ENCODE measurements around the gene TBP. TPM values are rescaled to one million over a fixed set of nuclear protein-coding genes. Genes with fewer than 3 reads are reported as not detected.

Gene TBP
- total RNA-seq (2014; rRNA removed) (12.8 and 15.7 TPM in 2 replicates), Bru-seq, nascent RNA (percentile 77 among the genes with signal in this experiment), BruChase-seq, experiment 1, labeled RNA remaining after a 6-hour chase (percentile 72 among the genes with signal in this experiment), BruChase-seq, experiment 2, labeled RNA remaining after a 2-hour chase (percentile 80 among the genes with signal in this experiment)
- long read RNA-seq, transcript TBP-202 (8 exons, 1,903 nt), result major isoform, 10 of 27 reads
- long read RNA-seq, transcript TBP-201 (8 exons, 1,861 nt), result minor isoform, 5 of 27 reads
- long read RNA-seq, partial matches to known transcripts, result 9 of 27 reads
- long read RNA-seq, other reads (novel, unspliced or antisense), result 3 of 27 reads

DNA sequence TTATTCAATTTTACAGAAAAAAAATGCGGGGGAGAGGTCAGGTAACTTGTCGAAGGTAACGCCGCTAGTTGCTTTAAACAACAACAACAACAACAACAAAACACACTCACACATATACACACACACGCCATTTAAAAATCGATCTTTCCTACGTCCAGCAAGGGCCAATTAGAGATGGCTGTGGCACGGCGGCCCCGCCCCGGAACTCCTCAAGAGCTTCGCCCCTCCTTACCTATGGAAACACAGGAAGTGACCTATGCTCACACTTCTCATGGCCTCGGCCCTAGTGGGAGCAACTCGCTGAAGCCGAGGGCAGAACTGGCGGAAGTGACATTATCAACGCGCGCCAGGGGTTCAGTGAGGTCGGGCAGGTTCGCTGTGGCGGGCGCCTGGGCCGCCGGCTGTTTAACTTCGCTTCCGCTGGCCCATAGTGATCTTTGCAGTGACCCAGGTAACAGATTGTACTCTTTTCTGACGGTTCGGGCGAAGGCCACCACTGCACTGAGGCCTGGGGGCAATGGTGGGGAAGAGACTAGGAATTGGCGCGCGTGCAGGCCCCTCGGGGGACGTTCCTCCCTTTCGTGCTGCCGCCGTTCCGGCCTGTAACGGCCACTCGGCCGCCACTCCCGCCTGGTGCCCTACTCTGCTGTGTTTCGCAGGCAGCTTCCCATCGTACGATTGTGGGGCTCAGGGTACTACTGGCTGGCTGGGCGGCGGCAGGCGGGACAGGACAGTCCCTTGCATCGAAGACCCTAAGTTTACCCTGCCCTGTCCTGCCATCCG lies at the start of gene TBP:
TSS of gene TBP (plus strand) at position 357 of the 783 bp plus-strand sequence. CDS start 2,661 bp downstream, outside the sequence.
- no peaks in the 10 kb centered on the region for H3F3A ChIP-seq (ENCODE audit: low read length, unreplicated experiment)
- TF ChIP-seq EZH2phosphoT487 (IDR thresholded peaks at IDR 0.05; ENCODE audit: borderline replicate concordance, low read length) (no peak), EZH2 (IDR thresholded peaks at IDR 0.05; ENCODE audit: low read length, unreplicated experiment) (no peak)
- TF ChIP-seq, protein P1, sequence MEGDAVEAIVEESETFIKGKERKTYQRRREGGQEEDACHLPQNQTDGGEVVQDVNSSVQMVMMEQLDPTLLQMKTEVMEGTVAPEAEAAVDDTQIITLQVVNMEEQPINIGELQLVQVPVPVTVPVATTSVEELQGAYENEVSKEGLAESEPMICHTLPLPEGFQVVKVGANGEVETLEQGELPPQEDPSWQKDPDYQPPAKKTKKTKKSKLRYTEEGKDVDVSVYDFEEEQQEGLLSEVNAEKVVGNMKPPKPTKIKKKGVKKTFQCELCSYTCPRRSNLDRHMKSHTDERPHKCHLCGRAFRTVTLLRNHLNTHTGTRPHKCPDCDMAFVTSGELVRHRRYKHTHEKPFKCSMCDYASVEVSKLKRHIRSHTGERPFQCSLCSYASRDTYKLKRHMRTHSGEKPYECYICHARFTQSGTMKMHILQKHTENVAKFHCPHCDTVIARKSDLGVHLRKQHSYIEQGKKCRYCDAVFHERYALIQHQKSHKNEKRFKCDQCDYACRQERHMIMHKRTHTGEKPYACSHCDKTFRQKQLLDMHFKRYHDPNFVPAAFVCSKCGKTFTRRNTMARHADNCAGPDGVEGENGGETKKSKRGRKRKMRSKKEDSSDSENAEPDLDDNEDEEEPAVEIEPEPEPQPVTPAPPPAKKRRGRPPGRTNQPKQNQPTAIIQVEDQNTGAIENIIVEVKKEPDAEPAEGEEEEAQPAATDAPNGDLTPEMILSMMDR (conservative IDR thresholded peaks at IDR 0.05; ENCODE audit: low read depth, low read length), result no peak
- peak within 1 kb of the TSS; percentile 85 for H3K27ac ChIP-seq (ENCODE audit: low read length)
- no peaks in the 10 kb centered on the region for H3K27me3 ChIP-seq (ENCODE audit: low read length)
- DNase-seq, result peak; percentile 95
- peaks cover 81% of the 10 kb centered on the region for H3K79me2 ChIP-seq (ENCODE audit: low read length)
- H4K20me1 ChIP-seq (ENCODE audit: low read length), result peaks cover 36% of the 10 kb centered on the region
- POLR2A ChIA-PET (ENCODE audit: unreplicated experiment), result no interaction called here
- H3K36me3 ChIP-seq (ENCODE audit: low read depth, low read length), result peaks cover 13% of the 10 kb centered on the region
- H3K9me2 ChIP-seq (replicated peaks; ENCODE audit: low read length), result no peaks in the 10 kb centered on the region
- peaks cover 30% of the 10 kb centered on the region; the same call in 1 of the 2 replicates for H3K4me1 ChIP-seq (ENCODE audit: insufficient read depth, low read length)
- intact Hi-C loops (cut with micrococcal nuclease), result loop anchor here (10.0 kb wide), 1 partner anchor 829 kb away; the partner anchor contains the start of gene PHF10
- peak within 1 kb of the TSS; percentile 97 for H2AFZ ChIP-seq (ENCODE audit: low read length)
- no peaks in the 10 kb centered on the region for H3K9me3 ChIP-seq (ENCODE audit: low read length)
- H3K4me2 ChIP-seq (ENCODE audit: low read length), result peak within 1 kb of the TSS; percentile 98
- peak within 1 kb of the TSS; percentile 95 for H3K9ac ChIP-seq (ENCODE audit: low read length)
- ATAC-seq, result peak; percentile 91
- CTCF ChIA-PET, result no interaction called here
- peak within 1 kb of the TSS; percentile 97 for H3K4me3 ChIP-seq (ENCODE audit: low read length)
- BruUV-seq (replicated peaks), result TSS peak; percentile 59

DNA sequence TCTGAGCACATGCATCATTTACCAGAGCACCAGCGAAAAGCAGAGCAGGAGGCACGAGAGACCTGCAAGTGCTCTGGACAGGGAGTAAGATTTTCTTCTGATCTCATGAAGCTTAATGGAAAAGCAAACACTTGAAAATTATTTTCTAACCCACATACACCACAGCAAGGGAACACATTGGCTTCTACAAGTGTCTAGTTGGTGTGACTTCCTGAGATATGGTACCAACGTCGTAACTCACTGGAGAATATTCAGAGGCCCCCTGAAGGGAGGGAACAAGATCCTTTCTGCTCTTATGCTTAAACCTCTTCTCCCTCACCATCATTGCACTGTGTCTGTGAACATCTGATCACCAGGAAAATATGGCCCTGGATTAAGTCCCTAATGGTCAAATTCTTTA lies 49.7 kb upstream of the TBP start:
- Histone ChIP-seq H3F3A (ENCODE audit: low read length, unreplicated experiment) (no peaks in the 10 kb centered on the region), H3K9me2 (replicated peaks; ENCODE audit: low read length) (no peaks in the 10 kb centered on the region), H3K4me1 (ENCODE audit: insufficient read depth, low read length) (no peaks in the 10 kb centered on the region), H3K79me2 (ENCODE audit: low read length) (no peaks in the 10 kb centered on the region), H3K27me3 (ENCODE audit: low read length) (peaks cover 8% of the 10 kb centered on the region; the same call in 1 of the 2 replicates), H3K36me3 (ENCODE audit: low read depth, low read length) (no peaks in the 10 kb centered on the region), H3K4me2 (ENCODE audit: low read length) (no peak overlapping the region), H3K4me3 (ENCODE audit: low read length) (no peak overlapping the region), H3K9ac (ENCODE audit: low read length) (no peak overlapping the region), H2AFZ (ENCODE audit: low read length) (no peak overlapping the region), H4K20me1 (ENCODE audit: low read length) (no peaks in the 10 kb centered on the region), H3K27ac (ENCODE audit: low read length) (no peak overlapping the region), H3K9me3 (ENCODE audit: low read length) (no peaks in the 10 kb centered on the region)
- BruUV-seq (replicated peaks), result no TSS peak
- ChIA-PET CTCF (no interaction called here), POLR2A (ENCODE audit: unreplicated experiment) (no interaction called here)
- no peak for DNase-seq
- intact Hi-C loops (cut with micrococcal nuclease), result no loop called here
- TF ChIP-seq EZH2phosphoT487 (IDR thresholded peaks at IDR 0.05; ENCODE audit: borderline replicate concordance, low read length) (no peak), EZH2 (IDR thresholded peaks at IDR 0.05; ENCODE audit: low read length, unreplicated experiment) (no peak)
- TF ChIP-seq, protein P1 (conservative IDR thresholded peaks at IDR 0.05; ENCODE audit: low read depth, low read length), result no peak
- ATAC-seq, result no peak
